Endothelial cell of umbilical vein (primary cell): ENCODE measurements around the gene DNMT1. TPM values are rescaled to one million over a fixed set of nuclear protein-coding genes. Genes with fewer than 3 reads are reported as not detected.

Experiments
- BruUV-seq: library from RNA; stranded (reverse); fragments of 400-500 nt; replicated peaks from 2 replicates; lab custom pipeline; 2021; lab: Mats Ljungman, UMichigan
- CTCF ChIA-PET: fragments of 300-600, 350-600 bp; sonication (Branson Sonifier 250); formaldehyde crosslinking; loops from one replicate; lab custom pipeline; 2021; ENCODE audit warnings: antibody characterized with exemption, inconsistent platforms; lab: Charles Lee
- POLR2A ChIA-PET: fragments of 300-600, 350-600 bp; sonication (Branson Sonifier 250); formaldehyde crosslinking; loops from one replicate; lab custom pipeline; 2021; ENCODE audit warnings: antibody characterized with exemption, inconsistent platforms; lab: Charles Lee
- DNase-seq: peaks from one replicate; pipeline ENCODE4 v3.0.0-alpha.2; 2011; ENCODE audit warnings: low read depth, low spot score
- FAIRE-seq: peaks from 2 replicates; lab custom pipeline; 2011; peaks lifted over from hg19 to GRCh38; lab: Jason Lieb, UNC
- H2AFZ ChIP-seq: 2 replicates; pipeline ENCODE4 v1.6.0; 2012; ENCODE audit warnings: low read depth, low read length, control low read depth, inconsistent platforms
- H3K27ac ChIP-seq: 2 replicates; pipeline ENCODE4 v1.5.1; 2011; ENCODE audit warnings: low read depth, mild to moderate bottlenecking, control low read depth, low read length, moderate library complexity; ENCODE audit not compliant: insufficient read depth
- H3K27me3 ChIP-seq, 2 experiments: 2 replicates each; pipeline versions ENCODE4 v1.6.0 to v1.6.1; 2011; ENCODE audit warnings: low read length in 2 of 2, mixed read lengths in 1 of 2; ENCODE audit not compliant: control insufficient read depth in 2 of 2, insufficient read depth in 2 of 2
- H3K36me3 ChIP-seq, 2 experiments: 2 replicates in 1 of 2; 3 replicates in 1 of 2; pipeline ENCODE4 v1.5.1; 2011; ENCODE audit warnings: low read length in 2 of 2, mild to moderate bottlenecking in 1 of 2, moderate library complexity in 1 of 2; ENCODE audit not compliant: control insufficient read depth in 2 of 2, insufficient read depth in 2 of 2; ENCODE audit errors: extremely low read depth in 1 of 2
- H3K4me1 ChIP-seq: 3 replicates; pipeline ENCODE4 v1.5.1; 2011; ENCODE audit warnings: mild to moderate bottlenecking, low read length; ENCODE audit not compliant: control insufficient read depth, insufficient read depth; ENCODE audit errors: extremely low read depth
- H3K4me2 ChIP-seq: 2 replicates; pipeline ENCODE4 v1.6.1; 2011; ENCODE audit warnings: low read length, control low read depth, mixed read lengths; ENCODE audit not compliant: insufficient read depth
- H3K4me3 ChIP-seq, 3 experiments: fragments of 200-600 bp in 1 of 3; sonication (generic), shearing (Covaris generic) in 1 of 3; replicated peaks in 1 of 3; 2 replicates each; pipeline ENCODE4 v1.5.1; 2011 to 2016; ENCODE audit warnings: control low read depth in 3 of 3, low read length in 3 of 3, mild to moderate bottlenecking in 2 of 3, inconsistent platforms in 1 of 3, low read depth in 1 of 3, moderate library complexity in 1 of 3; ENCODE audit not compliant: insufficient read depth in 1 of 3
- H3K79me2 ChIP-seq: 2 replicates; pipeline ENCODE4 v1.6.0; 2012; ENCODE audit warnings: low read length, inconsistent platforms; ENCODE audit not compliant: control insufficient read depth, insufficient read depth
- H3K9ac ChIP-seq: replicated peaks from 2 replicates; pipeline ENCODE3; 2011; ENCODE audit warnings: low read length, control low read depth; ENCODE audit not compliant: insufficient read depth; ENCODE audit errors: extremely low read depth
- H3K9me1 ChIP-seq: replicated peaks from 3 replicates; pipeline ENCODE4 v1.6.0; 2011; ENCODE audit warnings: mild to moderate bottlenecking, low read length; ENCODE audit not compliant: control insufficient read depth, insufficient read depth; ENCODE audit errors: extremely low read depth
- H3K9me3 ChIP-seq: replicated peaks from 2 replicates; pipeline ENCODE4 v1.5.1; 2012; ENCODE audit warnings: low read length, inconsistent platforms; ENCODE audit not compliant: control insufficient read depth, insufficient read depth
- H4K20me1 ChIP-seq: replicated peaks from 2 replicates; pipeline ENCODE3; 2011; ENCODE audit warnings: mild to moderate bottlenecking, low read length; ENCODE audit not compliant: control insufficient read depth, insufficient read depth; ENCODE audit errors: extremely low read depth
- CTCF ChIP-seq, 2 donors: IDR thresholded peaks; 1 replicate in 1 of 2; 2 replicates in 1 of 2; pipeline ENCODE4 v1.5.1; 2011; ENCODE audit warnings: low read length in 2 of 2, mild to moderate bottlenecking in 2 of 2, moderate library complexity in 2 of 2, control low read depth in 1 of 2, inconsistent platforms in 1 of 2, low read depth in 1 of 2; ENCODE audit not compliant: insufficient read depth in 1 of 2; ENCODE audit errors: extremely low read depth in 1 of 2
- EZH2 ChIP-seq: IDR thresholded peaks from 2 replicates; pipeline ENCODE4 v1.6.1; 2012; ENCODE audit warnings: borderline replicate concordance, low read depth, mild to moderate bottlenecking, moderate library complexity, low read length, inconsistent platforms; ENCODE audit not compliant: severe bottlenecking
- FOS ChIP-seq: IDR thresholded peaks from 2 replicates; pipeline ENCODE4 v1.6.1; 2011; ENCODE audit warnings: mild to moderate bottlenecking, low read length, moderate library complexity, borderline replicate concordance; ENCODE audit not compliant: insufficient read depth
- GATA2 ChIP-seq: IDR thresholded peaks from 2 replicates; pipeline ENCODE4 v1.7.0; 2011; ENCODE audit warnings: low read depth, mild to moderate bottlenecking, moderate library complexity, mixed read lengths, low read length; ENCODE audit not compliant: insufficient read length, insufficient read depth
- JUN ChIP-seq: IDR thresholded peaks from 2 replicates; pipeline ENCODE4 v1.6.1; 2011; ENCODE audit warnings: borderline replicate concordance, low read depth; ENCODE audit not compliant: insufficient read length, insufficient read depth
- MYC ChIP-seq: IDR thresholded peaks from one replicate; pipeline ENCODE4 v1.6.1; 2011; ENCODE audit warnings: mild to moderate bottlenecking, low read depth, low read length
- POLR2A ChIP-seq: IDR thresholded peaks from 2 replicates; pipeline ENCODE4 v1.6.1; 2012; ENCODE audit warnings: low read depth, mild to moderate bottlenecking, control low read depth, low read length
- POLR2AphosphoS5 ChIP-seq: IDR thresholded peaks from 2 replicates; pipeline ENCODE4 v1.6.1; 2012; ENCODE audit warnings: low read depth, mild to moderate bottlenecking, control low read depth, low read length, moderate library complexity; ENCODE audit not compliant: insufficient read depth
- dilution Hi-C: fragments of 300-500 bp; cut with MboI; formaldehyde crosslinking; loops from one replicate; pipeline ENCODE4 v1.15.0; 2019; ENCODE audit warnings: low sequenced_read_pairs; ENCODE audit not compliant: extremely low pct_ligation_motif_present
- intact Hi-C: fragments of 100-400 bp; cut with micrococcal nuclease; formaldehyde crosslinking; loops from one replicate; pipeline ENCODE4 v1.10.0; 2022
- polyA plus RNA-seq, 4 experiments: library from polyadenylated mRNA; depleted of rRNA in 3 of 4; stranded (reverse) in 3 of 4; unstranded in 1 of 4; fragments of >200 nt; gene quantifications; 2 replicates each; pipeline versions ENCODE4 v1.2.1 to v1.2.3, GENCODE V29; 2011 to 2012; ENCODE audit warnings: missing spikeins in 1 of 4
- total RNA-seq: library from RNA; stranded (reverse); gene quantifications from 2 replicates; pipeline ENCODE4 v1.2.3, GENCODE V29; 2021
- TF ChIP-seq, protein P1 (sequence below): IDR thresholded peaks from 2 replicates; pipeline ENCODE4 v1.6.1; 2011; ENCODE audit not compliant: insufficient read depth, insufficient read length

Gene DNMT1
- total and polyA plus RNA-seq, 2 donors (not counting 3 experiments of a cell fraction or from before 2014, with no cell fraction given), result 53.4 to 165 TPM

DNA sequence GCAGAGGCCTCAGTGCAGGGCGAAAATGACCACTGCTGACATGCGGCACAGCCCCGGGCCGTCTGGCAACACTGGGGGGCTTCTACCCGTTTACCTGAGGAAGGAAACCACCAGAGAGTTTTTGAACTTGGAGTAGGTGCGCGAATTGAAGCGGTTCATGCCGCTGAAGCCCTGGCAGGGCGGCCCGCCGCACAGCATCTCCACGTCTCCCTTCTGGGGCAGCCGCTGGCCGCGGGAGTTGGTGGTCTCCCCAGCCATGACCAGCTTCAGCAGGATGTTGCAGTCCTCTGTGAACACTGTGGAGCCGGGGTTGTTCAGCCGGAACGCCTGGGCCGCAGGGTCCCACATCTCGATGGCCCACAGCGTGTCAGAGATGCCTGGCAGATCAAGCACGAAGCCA lies 54.8 kb downstream of the DNMT1 start:
- ChIA-PET POLR2A (no interaction called here), CTCF (interaction anchor here (0.9 to 1.4 kb wide), 2 partner anchors 8 to 110 kb away, joined by 3 read pairs; no protein-coding TSS in a partner anchor)
- no peaks in the 10 kb centered on the region for H3K27me3 ChIP-seq
- H3K27ac ChIP-seq, result no peak overlapping the region
- H3K36me3 ChIP-seq, result peaks cover 17 to 67% of the 10 kb centered on the region in 2 experiments
- DNase-seq, result no peak
- H3K79me2 ChIP-seq, result no peaks in the 10 kb centered on the region
- H3K4me3 ChIP-seq, result no peak overlapping the region
- no peak overlapping the region for H3K9ac ChIP-seq
- no peaks in the 10 kb centered on the region for H3K9me1 ChIP-seq
- intact Hi-C loops (no loop called here), dilution Hi-C loops (no loop called here)
- no peak overlapping the region for H2AFZ ChIP-seq
- TSS peak; percentile 56 for BruUV-seq
- H4K20me1 ChIP-seq, result no peaks in the 10 kb centered on the region
- H3K4me1 ChIP-seq, result no peaks in the 10 kb centered on the region
- H3K4me2 ChIP-seq, result no peak overlapping the region
- FAIRE-seq, result no peak
- H3K9me3 ChIP-seq, result no peaks in the 10 kb centered on the region
- TF ChIP-seq, protein P1, sequence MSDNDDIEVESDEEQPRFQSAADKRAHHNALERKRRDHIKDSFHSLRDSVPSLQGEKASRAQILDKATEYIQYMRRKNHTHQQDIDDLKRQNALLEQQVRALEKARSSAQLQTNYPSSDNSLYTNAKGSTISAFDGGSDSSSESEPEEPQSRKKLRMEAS, result no peak
- TF ChIP-seq EZH2, result no peak
- TF ChIP-seq GATA2, result no peak
- no peak for TF ChIP-seq POLR2A
- TF ChIP-seq POLR2AphosphoS5, result no peak
- TF ChIP-seq MYC, result no peak
- TF ChIP-seq FOS, result no peak
- no peak for TF ChIP-seq CTCF (IDR thresholded peaks at IDR 0.05; ENCODE audit: extremely low read depth in 1 of 2, insufficient read depth in 1 of 2, low read depth in 1 of 2, low read length in 2 of 2)
- TF ChIP-seq JUN, result no peak
